ENCODE results near the gene TOP3A. TPM values are rescaled to one million over a fixed set of nuclear protein-coding genes. Genes with fewer than 3 reads are reported as not detected.

TOP3A gene
- total and polyA plus RNA-seq, 2 of the 13 experiments (the other 11 are each of a cell fraction or from before 2014, with no cell fraction given) = 16.9 to 36.8 TPM

DNA sequence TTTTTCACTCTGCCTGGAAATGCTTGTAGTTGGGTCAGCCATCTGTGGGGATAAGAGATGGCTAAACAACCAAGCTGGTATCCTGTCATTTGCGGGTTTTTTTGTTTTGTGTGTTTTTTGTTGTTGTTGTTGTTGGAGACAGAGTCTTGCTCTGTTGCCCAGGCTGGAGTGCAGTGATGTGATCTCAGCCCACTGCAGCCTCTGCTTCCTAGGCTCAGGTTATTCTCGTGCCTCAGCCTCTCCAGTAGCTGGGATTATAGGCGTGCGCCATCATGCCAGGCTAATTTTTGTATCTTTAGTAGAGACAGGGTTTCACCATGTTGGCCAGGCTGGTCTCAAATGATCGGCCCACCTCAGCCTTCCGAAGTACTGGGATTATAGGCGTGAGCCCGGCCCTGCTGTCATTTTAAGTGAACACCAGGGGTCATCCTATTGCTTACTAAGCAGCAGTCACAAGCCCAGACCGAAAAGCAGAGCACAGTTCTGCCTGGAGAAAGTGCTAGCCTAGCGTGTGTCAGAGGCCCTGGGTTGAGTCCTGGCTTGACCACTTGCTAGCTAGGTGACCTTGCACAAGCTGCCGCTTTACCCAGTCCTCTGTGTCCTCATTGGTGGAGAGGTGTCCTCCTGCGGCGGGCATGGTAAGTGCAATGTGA is 4.9 kb upstream of the TOP3A start (continued):
- TF ChIP-seq PRPF4 (IDR thresholded peaks at IDR 0.05; ENCODE audit: low read depth, low read length, poor library complexity, severe bottlenecking) (no peak), ZNF883 (CRISPR knock-in tag; IDR thresholded peaks at IDR 0.05; ENCODE audit: not compliant biosample characterization) (peak; percentile 42), ZNF777 (CRISPR knock-in tag; IDR thresholded peaks at IDR 0.05) (no peak), MAFF (IDR thresholded peaks at IDR 0.05; ENCODE audit: low read depth, low read length) (peak; percentile 17; the same call in 1 of the 2 replicates), SMC3 (IDR thresholded peaks at IDR 0.05; ENCODE audit: low read length) (peak; percentile 51; the same call in 1 of the 2 replicates), KLF15 (CRISPR knock-in tag; IDR thresholded peaks at IDR 0.05; ENCODE audit: borderline replicate concordance) (no peak), SMYD3 (CRISPR knock-in tag; IDR thresholded peaks at IDR 0.05) (no peak), ZNF121 (CRISPR knock-in tag; IDR thresholded peaks at IDR 0.05) (peak; percentile 52; the same call in 1 of the 2 replicates), CREM (IDR thresholded peaks at IDR 0.05) (no peak), CREM (CRISPR knock-in tag; IDR thresholded peaks at IDR 0.05) (no peak), ZC3H13 (CRISPR knock-in tag; IDR thresholded peaks at IDR 0.05) (peak; percentile 61; the same call in 1 of the 2 replicates), XRCC5 (optimal IDR thresholded peaks at IDR 0.05; ENCODE audit: low read length) (peak; percentile 13), ZFP90 (CRISPR knock-in tag; IDR thresholded peaks at IDR 0.05; ENCODE audit: borderline replicate concordance) (no peak), SNAI1 (CRISPR knock-in tag; IDR thresholded peaks at IDR 0.05; ENCODE audit: borderline replicate concordance) (no peak), ZNF124 (CRISPR knock-in tag; IDR thresholded peaks at IDR 0.05) (no peak)
- TF ChIP-seq, protein P1, sequence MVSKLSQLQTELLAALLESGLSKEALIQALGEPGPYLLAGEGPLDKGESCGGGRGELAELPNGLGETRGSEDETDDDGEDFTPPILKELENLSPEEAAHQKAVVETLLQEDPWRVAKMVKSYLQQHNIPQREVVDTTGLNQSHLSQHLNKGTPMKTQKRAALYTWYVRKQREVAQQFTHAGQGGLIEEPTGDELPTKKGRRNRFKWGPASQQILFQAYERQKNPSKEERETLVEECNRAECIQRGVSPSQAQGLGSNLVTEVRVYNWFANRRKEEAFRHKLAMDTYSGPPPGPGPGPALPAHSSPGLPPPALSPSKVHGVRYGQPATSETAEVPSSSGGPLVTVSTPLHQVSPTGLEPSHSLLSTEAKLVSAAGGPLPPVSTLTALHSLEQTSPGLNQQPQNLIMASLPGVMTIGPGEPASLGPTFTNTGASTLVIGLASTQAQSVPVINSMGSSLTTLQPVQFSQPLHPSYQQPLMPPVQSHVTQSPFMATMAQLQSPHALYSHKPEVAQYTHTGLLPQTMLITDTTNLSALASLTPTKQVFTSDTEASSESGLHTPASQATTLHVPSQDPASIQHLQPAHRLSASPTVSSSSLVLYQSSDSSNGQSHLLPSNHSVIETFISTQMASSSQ (IDR thresholded peaks at IDR 0.05; ENCODE audit: low read depth) = no peak
- TF ChIP-seq, protein P1 (CRISPR knock-in tag; IDR thresholded peaks at IDR 0.05; ENCODE audit: borderline replicate concordance) = no peak
- TF ChIP-seq, protein P2, sequence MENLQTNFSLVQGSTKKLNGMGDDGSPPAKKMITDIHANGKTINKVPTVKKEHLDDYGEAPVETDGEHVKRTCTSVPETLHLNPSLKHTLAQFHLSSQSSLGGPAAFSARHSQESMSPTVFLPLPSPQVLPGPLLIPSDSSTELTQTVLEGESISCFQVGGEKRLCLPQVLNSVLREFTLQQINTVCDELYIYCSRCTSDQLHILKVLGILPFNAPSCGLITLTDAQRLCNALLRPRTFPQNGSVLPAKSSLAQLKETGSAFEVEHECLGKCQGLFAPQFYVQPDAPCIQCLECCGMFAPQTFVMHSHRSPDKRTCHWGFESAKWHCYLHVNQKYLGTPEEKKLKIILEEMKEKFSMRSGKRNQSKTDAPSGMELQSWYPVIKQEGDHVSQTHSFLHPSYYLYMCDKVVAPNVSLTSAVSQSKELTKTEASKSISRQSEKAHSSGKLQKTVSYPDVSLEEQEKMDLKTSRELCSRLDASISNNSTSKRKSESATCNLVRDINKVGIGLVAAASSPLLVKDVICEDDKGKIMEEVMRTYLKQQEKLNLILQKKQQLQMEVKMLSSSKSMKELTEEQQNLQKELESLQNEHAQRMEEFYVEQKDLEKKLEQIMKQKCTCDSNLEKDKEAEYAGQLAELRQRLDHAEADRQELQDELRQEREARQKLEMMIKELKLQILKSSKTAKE (CRISPR knock-in tag; IDR thresholded peaks at IDR 0.05; ENCODE audit: borderline replicate concordance) = no peak
- TF ChIP-seq, protein P3, sequence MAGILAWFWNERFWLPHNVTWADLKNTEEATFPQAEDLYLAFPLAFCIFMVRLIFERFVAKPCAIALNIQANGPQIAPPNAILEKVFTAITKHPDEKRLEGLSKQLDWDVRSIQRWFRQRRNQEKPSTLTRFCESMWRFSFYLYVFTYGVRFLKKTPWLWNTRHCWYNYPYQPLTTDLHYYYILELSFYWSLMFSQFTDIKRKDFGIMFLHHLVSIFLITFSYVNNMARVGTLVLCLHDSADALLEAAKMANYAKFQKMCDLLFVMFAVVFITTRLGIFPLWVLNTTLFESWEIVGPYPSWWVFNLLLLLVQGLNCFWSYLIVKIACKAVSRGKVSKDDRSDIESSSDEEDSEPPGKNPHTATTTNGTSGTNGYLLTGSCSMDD (CRISPR knock-in tag; IDR thresholded peaks at IDR 0.05) = no peak

Measured in HepG2 (cell line).